ENCODE measurements around the gene DGCR6.
"Not testable (repeated sequence)": the region's sequence is repeated elsewhere in the genome, so short reads cannot be mapped to it uniquely, and the experiment has no call there.

Gene DGCR6

GRCh38 chr22:18950141-18950540, 44.0 kb downstream of the DGCR6 start:
- no peak for DNase-seq (ENCODE audit: low spot score)
- in situ Hi-C loops (cut with MboI; ENCODE audit: low sequenced_read_pairs, unreplicated experiment), result no loop called here
- no peak for TF ChIP-seq CTCF (IDR thresholded peaks at IDR 0.05; ENCODE audit: borderline replicate concordance, control extremely low read depth, extremely low read depth, insufficient read depth, missing control alignments)

GRCh38 chr22:18952022-18952421, 45.9 kb downstream of the DGCR6 start:
- no peak for TF ChIP-seq CTCF (IDR thresholded peaks at IDR 0.05; ENCODE audit: borderline replicate concordance, control extremely low read depth, extremely low read depth, insufficient read depth, missing control alignments)
- in situ Hi-C loops (cut with MboI; ENCODE audit: low sequenced_read_pairs, unreplicated experiment), result no loop called here
- no peak for DNase-seq (ENCODE audit: low spot score)

- DNase-seq (ENCODE audit: low spot score); in situ Hi-C loops (cut with MboI; ENCODE audit: low sequenced_read_pairs, unreplicated experiment): not testable (repeated sequence)
Measured at GRCh38 chr22:18953128-18953527, 47.0 kb downstream of the DGCR6 start.

- TF ChIP-seq CTCF (IDR thresholded peaks at IDR 0.05; ENCODE audit: borderline replicate concordance, control extremely low read depth, extremely low read depth, insufficient read depth, missing control alignments), result peak; percentile 88
- in situ Hi-C loops (cut with MboI; ENCODE audit: low sequenced_read_pairs, unreplicated experiment), result not testable (repeated sequence)
- peak; percentile 87 for DNase-seq (ENCODE audit: low spot score)
Measured at GRCh38 chr22:18954303-18954989, 48.3 kb downstream of the DGCR6 start.

GRCh38 chr22:18954990-18955571, 49.0 kb downstream of the DGCR6 start:
- no peak for DNase-seq (ENCODE audit: low spot score)
- in situ Hi-C loops (cut with MboI; ENCODE audit: low sequenced_read_pairs, unreplicated experiment), result no loop called here
- no peak for TF ChIP-seq CTCF (IDR thresholded peaks at IDR 0.05; ENCODE audit: borderline replicate concordance, control extremely low read depth, extremely low read depth, insufficient read depth, missing control alignments)

GRCh38 chr22:18955696-18956095, 49.6 kb downstream of the DGCR6 start:
- in situ Hi-C loops (cut with MboI; ENCODE audit: low sequenced_read_pairs, unreplicated experiment), result no loop called here
- DNase-seq (ENCODE audit: low spot score), result peak; percentile 39
- no peak for TF ChIP-seq CTCF (IDR thresholded peaks at IDR 0.05; ENCODE audit: borderline replicate concordance, control extremely low read depth, extremely low read depth, insufficient read depth, missing control alignments)

- in situ Hi-C loops (cut with MboI; ENCODE audit: low sequenced_read_pairs, unreplicated experiment), result not testable (repeated sequence)
Measured at GRCh38 chr22:18956121-18956895, 50.2 kb downstream of the DGCR6 start.

GRCh38 chr22:18956956-18957355, 50.8 kb downstream of the DGCR6 start:
- in situ Hi-C loops (cut with MboI; ENCODE audit: low sequenced_read_pairs, unreplicated experiment); DNase-seq (ENCODE audit: low spot score): not testable (repeated sequence)

More at GRCh38 chr22:18956121-18956895, 50.2 kb downstream of the DGCR6 start:
- DNase-seq (ENCODE audit: low spot score), result not testable (repeated sequence)

GRCh38 chr22:18957621-18958320, 51.7 kb downstream of the DGCR6 start:
- in situ Hi-C loops (cut with MboI; ENCODE audit: low sequenced_read_pairs, unreplicated experiment), result not testable (repeated sequence)

GRCh38 chr22:18958321-18958705, 52.2 kb downstream of the DGCR6 start:
- in situ Hi-C loops (cut with MboI; ENCODE audit: low sequenced_read_pairs, unreplicated experiment); DNase-seq (ENCODE audit: low spot score): not testable (repeated sequence)

More at GRCh38 chr22:18957621-18958320, 51.7 kb downstream of the DGCR6 start:
- not testable (repeated sequence) for DNase-seq (ENCODE audit: low spot score)

- DNase-seq (ENCODE audit: low spot score); in situ Hi-C loops (cut with MboI; ENCODE audit: low sequenced_read_pairs, unreplicated experiment): not testable (repeated sequence)
Measured at GRCh38 chr22:18958738-18959137, 52.6 kb downstream of the DGCR6 start.
